AG09309 (cell line): ENCODE data around the gene BCO1.

Experiments
- DNase-seq: peaks from one replicate; pipeline ENCODE4 v3.0.0-alpha.2; 2010; ENCODE audit warnings: low read depth
- H3K4me3 ChIP-seq: 2 replicates; pipeline ENCODE4 v1.5.1; 2011; ENCODE audit warnings: mild to moderate bottlenecking, low read depth, low read length, moderate library complexity; ENCODE audit not compliant: control insufficient read depth
- CTCF ChIP-seq: IDR thresholded peaks from 2 replicates; pipeline ENCODE4 v1.5.1; 2011; ENCODE audit warnings: mild to moderate bottlenecking, low read depth, low read length, inconsistent platforms; ENCODE audit not compliant: insufficient read depth, control insufficient read depth; ENCODE audit errors: missing control alignments

Gene BCO1

GRCh38 chr16:81333356-81333755 is 94.9 kb downstream of the BCO1 start:
- no peak overlapping the region for H3K4me3 ChIP-seq
- TF ChIP-seq CTCF = no peak

GRCh38 chr16:81335669-81336068 is 97.2 kb downstream of the BCO1 start:
- no peak for DNase-seq
- no peak for TF ChIP-seq CTCF
- H3K4me3 ChIP-seq = no peak overlapping the region

More at GRCh38 chr16:81333356-81333755, 94.9 kb downstream of the BCO1 start:
- no peak for DNase-seq

- H3K4me3 ChIP-seq = no peak overlapping the region
- no peak for DNase-seq
- TF ChIP-seq CTCF = no peak
These were observed 98.6 kb downstream of the BCO1 start for GRCh38 chr16:81337097-81337496.
